Esophagus muscularis mucosa (tissue), 4 donors: ENCODE data around the gene UBTD2.

ENCODE experiments used
- EP300 ChIP-seq: sonication (generic); formaldehyde crosslinking; IDR thresholded peaks from one replicate; pipeline ENCODE4 v1.6.1; 2017; ENCODE audit warnings: antibody characterized with exemption
- POLR2A ChIP-seq: fragments of 450-650 bp; IDR thresholded peaks from one replicate; pipeline ENCODE4 v1.6.1; 2017; ENCODE audit warnings: antibody characterized with exemption, moderate library complexity, mild to moderate bottlenecking, low read depth
- POLR2AphosphoS5 ChIP-seq, 2 donors: sonication (generic); formaldehyde crosslinking; IDR thresholded peaks; one replicate each; pipeline ENCODE4 v1.6.1; 2017; ENCODE audit warnings: antibody characterized with exemption in 2 of 2
- TF ChIP-seq, protein P1 (sequence below), 3 experiments: fragments of 200-600 bp in 2 of 3; fragments of 450-650 bp in 1 of 3; sonication (generic) in 2 of 3; IDR thresholded peaks; one replicate each; pipeline ENCODE4 v1.5.1; 2017 to 2019; ENCODE audit warnings: antibody characterized with exemption in 3 of 3, mild to moderate bottlenecking in 2 of 3, moderate library complexity in 1 of 3

DNA sequence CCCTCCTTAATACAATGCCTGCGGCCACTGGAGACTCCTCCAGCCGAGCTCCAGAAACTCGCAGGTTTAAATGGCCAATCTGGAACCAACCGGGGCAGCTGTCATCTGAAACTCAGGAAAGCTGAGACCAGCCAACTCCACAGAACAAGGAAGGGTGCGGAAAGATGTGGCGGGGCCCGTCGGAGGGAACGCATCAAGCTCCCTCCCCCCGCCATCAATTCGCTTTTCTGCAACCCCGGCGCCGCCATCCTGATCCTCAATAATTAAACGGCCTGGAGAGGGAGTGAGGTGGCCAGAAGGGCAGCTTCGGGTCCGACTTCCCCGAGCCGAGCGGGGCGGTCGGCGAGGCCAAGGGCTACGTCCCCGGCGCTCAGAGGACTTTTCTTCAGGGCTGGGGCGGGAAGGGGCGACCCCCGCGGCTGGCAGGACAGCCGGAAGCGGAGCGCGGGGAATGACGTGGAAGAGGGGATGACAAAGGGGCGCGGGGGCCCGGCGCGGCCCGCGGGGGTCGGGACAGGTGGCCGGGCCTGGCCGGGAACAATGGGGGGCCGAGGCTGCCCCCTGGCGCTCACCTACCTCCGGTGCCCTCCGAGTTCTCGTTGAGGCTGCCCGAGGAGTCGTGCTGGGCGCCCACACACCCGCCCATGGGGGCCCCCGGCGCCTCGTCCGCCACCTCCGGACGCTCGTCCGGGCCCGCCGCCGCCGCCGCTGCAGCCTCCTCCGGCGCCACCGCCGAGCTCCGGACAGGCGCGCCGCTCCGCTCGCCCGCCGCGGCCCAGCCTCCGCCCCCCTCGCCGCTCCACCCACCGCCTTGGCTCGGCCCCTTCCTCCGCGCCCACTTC, at the start of gene UBTD2:
- TF ChIP-seq, protein P1, sequence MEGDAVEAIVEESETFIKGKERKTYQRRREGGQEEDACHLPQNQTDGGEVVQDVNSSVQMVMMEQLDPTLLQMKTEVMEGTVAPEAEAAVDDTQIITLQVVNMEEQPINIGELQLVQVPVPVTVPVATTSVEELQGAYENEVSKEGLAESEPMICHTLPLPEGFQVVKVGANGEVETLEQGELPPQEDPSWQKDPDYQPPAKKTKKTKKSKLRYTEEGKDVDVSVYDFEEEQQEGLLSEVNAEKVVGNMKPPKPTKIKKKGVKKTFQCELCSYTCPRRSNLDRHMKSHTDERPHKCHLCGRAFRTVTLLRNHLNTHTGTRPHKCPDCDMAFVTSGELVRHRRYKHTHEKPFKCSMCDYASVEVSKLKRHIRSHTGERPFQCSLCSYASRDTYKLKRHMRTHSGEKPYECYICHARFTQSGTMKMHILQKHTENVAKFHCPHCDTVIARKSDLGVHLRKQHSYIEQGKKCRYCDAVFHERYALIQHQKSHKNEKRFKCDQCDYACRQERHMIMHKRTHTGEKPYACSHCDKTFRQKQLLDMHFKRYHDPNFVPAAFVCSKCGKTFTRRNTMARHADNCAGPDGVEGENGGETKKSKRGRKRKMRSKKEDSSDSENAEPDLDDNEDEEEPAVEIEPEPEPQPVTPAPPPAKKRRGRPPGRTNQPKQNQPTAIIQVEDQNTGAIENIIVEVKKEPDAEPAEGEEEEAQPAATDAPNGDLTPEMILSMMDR (IDR thresholded peaks at IDR 0.05) = peak; percentile 51 to 54 (median 51)
- TF ChIP-seq POLR2A (no peak), POLR2AphosphoS5 (IDR thresholded peaks at IDR 0.05) (peak; percentile 34 to 37), EP300 (no peak)
